Measurements from ENCODE around the gene PABPC3.

DNA sequence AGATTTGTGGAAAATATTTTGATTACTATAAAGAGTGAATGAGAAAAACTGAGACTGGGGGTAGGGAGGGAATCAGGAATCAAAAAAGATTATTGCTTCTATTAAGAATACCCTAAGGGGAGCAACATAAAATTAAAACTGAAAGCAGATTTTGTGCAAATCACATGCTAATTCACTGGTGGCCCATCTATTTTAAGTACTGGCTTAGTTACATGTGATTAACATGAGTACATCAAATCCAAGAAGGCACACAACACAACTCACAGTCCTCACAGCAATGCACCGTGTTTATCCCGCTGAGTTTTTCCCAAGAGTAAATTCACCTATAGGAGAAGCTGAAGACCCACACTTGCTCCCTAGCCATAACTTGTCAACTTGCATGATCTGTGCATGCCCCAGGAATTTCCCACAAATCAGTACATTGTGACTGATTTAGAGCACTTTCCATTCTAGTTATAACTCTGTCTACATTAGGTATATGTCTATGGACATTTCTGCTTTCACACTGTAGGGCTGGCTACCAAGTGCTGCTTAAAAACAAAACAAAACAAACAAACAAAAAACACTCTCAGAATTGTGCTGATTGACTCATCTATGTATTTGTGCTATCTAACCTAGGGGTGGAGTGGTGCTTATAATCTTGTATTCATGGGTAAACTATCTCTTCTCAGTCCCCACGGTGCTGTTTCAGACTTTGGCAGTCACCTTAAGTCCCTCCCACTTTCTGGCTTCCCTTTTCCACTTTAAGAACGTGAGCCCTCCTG lies 51.9 kb downstream of the PABPC3 start:
- TF ChIP-seq, protein P1, sequence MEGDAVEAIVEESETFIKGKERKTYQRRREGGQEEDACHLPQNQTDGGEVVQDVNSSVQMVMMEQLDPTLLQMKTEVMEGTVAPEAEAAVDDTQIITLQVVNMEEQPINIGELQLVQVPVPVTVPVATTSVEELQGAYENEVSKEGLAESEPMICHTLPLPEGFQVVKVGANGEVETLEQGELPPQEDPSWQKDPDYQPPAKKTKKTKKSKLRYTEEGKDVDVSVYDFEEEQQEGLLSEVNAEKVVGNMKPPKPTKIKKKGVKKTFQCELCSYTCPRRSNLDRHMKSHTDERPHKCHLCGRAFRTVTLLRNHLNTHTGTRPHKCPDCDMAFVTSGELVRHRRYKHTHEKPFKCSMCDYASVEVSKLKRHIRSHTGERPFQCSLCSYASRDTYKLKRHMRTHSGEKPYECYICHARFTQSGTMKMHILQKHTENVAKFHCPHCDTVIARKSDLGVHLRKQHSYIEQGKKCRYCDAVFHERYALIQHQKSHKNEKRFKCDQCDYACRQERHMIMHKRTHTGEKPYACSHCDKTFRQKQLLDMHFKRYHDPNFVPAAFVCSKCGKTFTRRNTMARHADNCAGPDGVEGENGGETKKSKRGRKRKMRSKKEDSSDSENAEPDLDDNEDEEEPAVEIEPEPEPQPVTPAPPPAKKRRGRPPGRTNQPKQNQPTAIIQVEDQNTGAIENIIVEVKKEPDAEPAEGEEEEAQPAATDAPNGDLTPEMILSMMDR (IDR thresholded peaks at IDR 0.05), result no peak
- TF ChIP-seq POLR2A (IDR thresholded peaks at IDR 0.05), result no peak
